HG03432 (cell line): Measurements from ENCODE around the gene LRRC74A.

ENCODE experiments used
- ATAC-seq: cut with Tn5 transposase; IDR thresholded peaks from one replicate; pipeline ENCODE4 v1.9.1; 2021; ENCODE audit warnings: mild to moderate bottlenecking, moderate library complexity; ENCODE audit not compliant: unreplicated experiment

The LRRC74A gene

GRCh38 chr14:76808990-76809389 is 17.2 kb upstream of the LRRC74A start:
- ATAC-seq, result no peak

GRCh38 chr14:76810525-76810924 is 15.7 kb upstream of the LRRC74A start:
- no peak for ATAC-seq

GRCh38 chr14:76810953-76811400 is 15.2 kb upstream of the LRRC74A start:
- ATAC-seq, result no peak

- ATAC-seq, result no peak
These were observed 14.6 kb upstream of the LRRC74A start for GRCh38 chr14:76811561-76811960.

GRCh38 chr14:76812093-76812421 is 14.2 kb upstream of the LRRC74A start:
- ATAC-seq, result peak; percentile 25

- ATAC-seq, result peak; percentile 92
These were observed 13.5 kb upstream of the LRRC74A start, which contains the start of gene ANGEL1 for GRCh38 chr14:76812422-76813383. Gene ANGEL1, minus strand, starts transcription at chr14:76812882. Its CDS starts 55 bp downstream, at chr14:76812827.

GRCh38 chr14:76814726-76815645 is 11.2 kb upstream of the LRRC74A start:
- no peak for ATAC-seq

GRCh38 chr14:76820700-76821099 is 5.5 kb upstream of the LRRC74A start:
- ATAC-seq, result no peak

GRCh38 chr14:76827696-76828296 is 1.6 kb downstream of the LRRC74A start:
- ATAC-seq, result no peak

GRCh38 chr14:76828339-76829012 is 2.3 kb downstream of the LRRC74A start:
- ATAC-seq, result no peak

GRCh38 chr14:76829013-76829365 is 2.8 kb downstream of the LRRC74A start:
- no peak for ATAC-seq

- no peak for ATAC-seq
These were observed 3.6 kb downstream of the LRRC74A start for GRCh38 chr14:76829650-76830421.

GRCh38 chr14:76830556-76830955 is 4.3 kb downstream of the LRRC74A start:
- no peak for ATAC-seq

GRCh38 chr14:76832503-76832988 is 6.3 kb downstream of the LRRC74A start:
- no peak for ATAC-seq

GRCh38 chr14:76833011-76833410 is 6.8 kb downstream of the LRRC74A start:
- ATAC-seq, result no peak

GRCh38 chr14:76834241-76834661 is 8.0 kb downstream of the LRRC74A start:
- ATAC-seq, result no peak

- ATAC-seq, result no peak
These were observed 9.9 kb downstream of the LRRC74A start for GRCh38 chr14:76836029-76836630.

- no peak for ATAC-seq
These were observed 11.3 kb downstream of the LRRC74A start for GRCh38 chr14:76837524-76837923.

GRCh38 chr14:76842414-76842813 is 16.2 kb downstream of the LRRC74A start:
- ATAC-seq, result no peak
